ENCODE results near the gene RFC3.

RFC3 gene

GRCh38 chr13:33869005-33869404, 51.1 kb downstream of the RFC3 start:
- H4K20me1 ChIP-seq (ENCODE audit: insufficient read depth, low read length, poor library complexity, severe bottlenecking), result no peaks in the 10 kb centered on the region
- no peaks in the 10 kb centered on the region for H3K27me3 ChIP-seq (ENCODE audit: insufficient read depth, low read length, poor library complexity, severe bottlenecking)
- TF ChIP-seq, protein P1, sequence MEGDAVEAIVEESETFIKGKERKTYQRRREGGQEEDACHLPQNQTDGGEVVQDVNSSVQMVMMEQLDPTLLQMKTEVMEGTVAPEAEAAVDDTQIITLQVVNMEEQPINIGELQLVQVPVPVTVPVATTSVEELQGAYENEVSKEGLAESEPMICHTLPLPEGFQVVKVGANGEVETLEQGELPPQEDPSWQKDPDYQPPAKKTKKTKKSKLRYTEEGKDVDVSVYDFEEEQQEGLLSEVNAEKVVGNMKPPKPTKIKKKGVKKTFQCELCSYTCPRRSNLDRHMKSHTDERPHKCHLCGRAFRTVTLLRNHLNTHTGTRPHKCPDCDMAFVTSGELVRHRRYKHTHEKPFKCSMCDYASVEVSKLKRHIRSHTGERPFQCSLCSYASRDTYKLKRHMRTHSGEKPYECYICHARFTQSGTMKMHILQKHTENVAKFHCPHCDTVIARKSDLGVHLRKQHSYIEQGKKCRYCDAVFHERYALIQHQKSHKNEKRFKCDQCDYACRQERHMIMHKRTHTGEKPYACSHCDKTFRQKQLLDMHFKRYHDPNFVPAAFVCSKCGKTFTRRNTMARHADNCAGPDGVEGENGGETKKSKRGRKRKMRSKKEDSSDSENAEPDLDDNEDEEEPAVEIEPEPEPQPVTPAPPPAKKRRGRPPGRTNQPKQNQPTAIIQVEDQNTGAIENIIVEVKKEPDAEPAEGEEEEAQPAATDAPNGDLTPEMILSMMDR (conservative IDR thresholded peaks at IDR 0.05; ENCODE audit: low read length), result no peak
- TF ChIP-seq EZH2phosphoT487 (IDR thresholded peaks at IDR 0.05; ENCODE audit: borderline replicate concordance), result no peak
- no peak overlapping the region for H3K4me2 ChIP-seq (ENCODE audit: low read depth, low read length, poor library complexity, severe bottlenecking)
- H3K9me3 ChIP-seq (ENCODE audit: insufficient read depth, low read depth, low read length), result no peaks in the 10 kb centered on the region
- H2AFZ ChIP-seq (ENCODE audit: low read length), result no peak overlapping the region
- no peaks in the 10 kb centered on the region for H3F3A ChIP-seq (ENCODE audit: low read depth)
- H3K79me2 ChIP-seq (ENCODE audit: insufficient read depth, low read length), result no peaks in the 10 kb centered on the region
- H3K36me3 ChIP-seq (ENCODE audit: insufficient read depth, low read length), result no peaks in the 10 kb centered on the region
- H3K9me2 ChIP-seq (replicated peaks; ENCODE audit: low read depth, low read length), result no peaks in the 10 kb centered on the region
- H3K4me3 ChIP-seq (ENCODE audit: low read length, poor library complexity, severe bottlenecking), result no peak overlapping the region
- H3K9ac ChIP-seq (ENCODE audit: low read depth, low read length, poor library complexity, severe bottlenecking), result no peak overlapping the region
- H3K4me1 ChIP-seq (ENCODE audit: insufficient read depth, low read length, poor library complexity, severe bottlenecking), result no peaks in the 10 kb centered on the region

DNA sequence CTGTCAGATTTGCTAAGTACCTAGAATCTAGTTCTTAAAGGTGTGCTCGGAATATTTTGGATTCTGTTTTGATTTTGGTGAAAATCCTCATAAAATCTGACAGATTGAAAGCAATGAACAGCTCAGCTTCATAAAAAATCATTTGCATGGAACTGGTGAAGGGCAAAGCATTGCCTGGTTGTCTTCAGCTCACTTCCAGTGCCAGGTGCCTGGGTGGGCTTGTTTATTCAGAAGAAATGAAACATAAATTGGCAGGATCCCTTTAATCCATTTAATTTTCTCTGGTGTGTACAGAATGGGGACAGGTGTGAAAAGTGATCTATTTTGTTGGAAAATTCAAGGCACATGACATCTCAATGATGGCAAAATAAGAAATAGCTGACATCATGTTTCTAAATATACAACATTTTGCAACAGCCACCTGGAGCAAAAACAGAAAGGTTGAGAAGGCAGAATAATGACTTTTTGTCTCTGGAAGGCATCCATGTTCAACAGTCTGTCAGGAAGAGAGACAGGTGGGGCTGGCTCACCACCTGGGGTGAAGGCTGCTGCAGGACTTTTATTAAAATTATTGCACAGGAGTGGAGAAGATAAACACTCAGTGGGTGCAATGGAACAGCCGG, 52.2 kb downstream of the RFC3 start:
- TF ChIP-seq EZH2phosphoT487 (IDR thresholded peaks at IDR 0.05; ENCODE audit: borderline replicate concordance), result no peak
- TF ChIP-seq, protein P1 (conservative IDR thresholded peaks at IDR 0.05; ENCODE audit: low read length), result no peak
- Histone ChIP-seq H3K4me3 (ENCODE audit: low read length, poor library complexity, severe bottlenecking) (no peak overlapping the region), H3K9me2 (replicated peaks; ENCODE audit: low read depth, low read length) (no peaks in the 10 kb centered on the region), H3K9ac (ENCODE audit: low read depth, low read length, poor library complexity, severe bottlenecking) (no peak overlapping the region), H2AFZ (ENCODE audit: low read length) (no peak overlapping the region), H3K4me1 (ENCODE audit: insufficient read depth, low read length, poor library complexity, severe bottlenecking) (no peaks in the 10 kb centered on the region), H3K27me3 (ENCODE audit: insufficient read depth, low read length, poor library complexity, severe bottlenecking) (no peaks in the 10 kb centered on the region), H3K79me2 (ENCODE audit: insufficient read depth, low read length) (no peaks in the 10 kb centered on the region), H3K9me3 (ENCODE audit: insufficient read depth, low read depth, low read length) (no peaks in the 10 kb centered on the region), H3K36me3 (ENCODE audit: insufficient read depth, low read length) (no peaks in the 10 kb centered on the region), H3F3A (ENCODE audit: low read depth) (no peaks in the 10 kb centered on the region), H3K4me2 (ENCODE audit: low read depth, low read length, poor library complexity, severe bottlenecking) (no peak overlapping the region), H4K20me1 (ENCODE audit: insufficient read depth, low read length, poor library complexity, severe bottlenecking) (no peaks in the 10 kb centered on the region)

- Histone ChIP-seq H3K36me3 (ENCODE audit: insufficient read depth, low read length) (no peaks in the 10 kb centered on the region), H3K9me2 (replicated peaks; ENCODE audit: low read depth, low read length) (no peaks in the 10 kb centered on the region), H3K79me2 (ENCODE audit: insufficient read depth, low read length) (no peaks in the 10 kb centered on the region), H2AFZ (ENCODE audit: low read length) (no peak overlapping the region), H4K20me1 (ENCODE audit: insufficient read depth, low read length, poor library complexity, severe bottlenecking) (no peaks in the 10 kb centered on the region), H3K9ac (ENCODE audit: low read depth, low read length, poor library complexity, severe bottlenecking) (no peak overlapping the region), H3K4me1 (ENCODE audit: insufficient read depth, low read length, poor library complexity, severe bottlenecking) (no peaks in the 10 kb centered on the region), H3K27me3 (ENCODE audit: insufficient read depth, low read length, poor library complexity, severe bottlenecking) (no peaks in the 10 kb centered on the region), H3K4me3 (ENCODE audit: low read length, poor library complexity, severe bottlenecking) (no peak overlapping the region), H3F3A (ENCODE audit: low read depth) (no peaks in the 10 kb centered on the region), H3K9me3 (ENCODE audit: insufficient read depth, low read depth, low read length) (no peaks in the 10 kb centered on the region), H3K4me2 (ENCODE audit: low read depth, low read length, poor library complexity, severe bottlenecking) (no peak overlapping the region)
- TF ChIP-seq EZH2phosphoT487 (IDR thresholded peaks at IDR 0.05; ENCODE audit: borderline replicate concordance), result no peak
- TF ChIP-seq, protein P1 (conservative IDR thresholded peaks at IDR 0.05; ENCODE audit: low read length), result no peak
Measured at GRCh38 chr13:33871207-33872004, 53.5 kb downstream of the RFC3 start.

Data from Loucy (cell line).